Panc1 (cell line): ENCODE results near the gene NOTUM. TPM values are rescaled to one million over a fixed set of nuclear protein-coding genes. Genes with fewer than 3 reads are reported as not detected.

Experiments used
- ATAC-seq: fragments of 200-7000 bp; cut with Tn5 transposase; 2 replicates; pipeline ENCODE4 v1.9.1; 2020; ENCODE audit warnings: mild to moderate bottlenecking, moderate library complexity
- BruUV-seq: library from RNA; stranded (reverse); fragments of 400-500 nt; replicated peaks from 2 replicates; lab custom pipeline; 2021; lab: Mats Ljungman, UMichigan
- CTCF ChIA-PET: fragments of 300-600 bp; sonication (Branson Sonifier 250); formaldehyde crosslinking; loops from one replicate; lab custom pipeline; 2022; ENCODE audit warnings: antibody characterized with exemption; lab: Charles Lee
- POLR2A ChIA-PET: fragments of 300-600 bp; sonication (Branson Sonifier 250); formaldehyde crosslinking; loops from one replicate; lab custom pipeline; 2022; ENCODE audit warnings: antibody characterized with exemption; lab: Charles Lee
- DNase-seq: peaks from one replicate; pipeline ENCODE4 v3.0.0-alpha.2; 2010; ENCODE audit warnings: low read depth, low spot score
- H3K27ac ChIP-seq: 2 replicates; pipeline ENCODE4 v1.5.1; 2011; ENCODE audit warnings: mild to moderate bottlenecking, low read length, inconsistent platforms
- H3K27me3 ChIP-seq: fragments of 200-500 bp; sonication (Bioruptor generic); 2 replicates; pipeline ENCODE4 v1.6.0; 2014; ENCODE audit warnings: low read length, inconsistent platforms; ENCODE audit not compliant: control insufficient read depth, insufficient read depth
- H3K36me3 ChIP-seq: fragments of 200-500 bp; sonication (Bioruptor generic); 2 replicates; pipeline ENCODE4 v1.5.1; 2014; ENCODE audit warnings: inconsistent platforms, mild to moderate bottlenecking, low read length, moderate library complexity; ENCODE audit not compliant: control insufficient read depth, insufficient read depth
- H3K4me1 ChIP-seq: 2 replicates; pipeline ENCODE4 v1.5.1; 2011; ENCODE audit warnings: inconsistent platforms, mild to moderate bottlenecking, low read length, moderate library complexity; ENCODE audit not compliant: control insufficient read depth, insufficient read depth
- H3K4me3 ChIP-seq, 2 experiments: 2 replicates each; pipeline ENCODE4 v1.5.1; 2011 to 2012; ENCODE audit warnings: low read depth in 2 of 2, low read length in 2 of 2, mild to moderate bottlenecking in 2 of 2, inconsistent platforms in 1 of 2, moderate library complexity in 1 of 2
- H3K9me3 ChIP-seq: fragments of 200-500 bp; sonication (Bioruptor generic); 2 replicates; pipeline ENCODE4 v1.5.1; 2014; ENCODE audit warnings: low read depth, mild to moderate bottlenecking, inconsistent platforms, low read length, moderate library complexity; ENCODE audit not compliant: control insufficient read depth, insufficient read depth
- POLR2AphosphoS5 ChIP-seq: IDR thresholded peaks from 2 replicates; pipeline ENCODE4 v1.6.1; 2012; ENCODE audit warnings: mild to moderate bottlenecking, low read depth, low read length, moderate library complexity
- SIN3A ChIP-seq: IDR thresholded peaks from 2 replicates; pipeline ENCODE4 v1.6.1; 2012; ENCODE audit warnings: low read depth, mild to moderate bottlenecking, low read length, moderate library complexity, borderline replicate concordance; ENCODE audit not compliant: insufficient read depth
- TCF7L2 ChIP-seq: IDR thresholded peaks from 2 replicates; pipeline ENCODE4 v1.6.1; 2011; ENCODE audit warnings: mild to moderate bottlenecking, low read depth, low read length, inconsistent platforms
- in situ Hi-C: cut with HindIII; loops from 2 replicates; pipeline ENCODE4 v1.10.0; 2016; ENCODE audit warnings: low sequenced_read_pairs, low pct_unique_long_range_greater_than_20kb
- intact Hi-C: fragments of 100-400 bp; cut with micrococcal nuclease; formaldehyde crosslinking; loops from one replicate; pipeline ENCODE4 v1.10.0; 2022; ENCODE audit not compliant: unreplicated experiment
- total RNA-seq: library from RNA; stranded (reverse); gene quantifications from one replicate; pipeline ENCODE4 v1.2.1, GENCODE V29; 2021; ENCODE audit not compliant: unreplicated experiment
- TF ChIP-seq, protein P1 (sequence below): fragments of 450-650 bp; IDR thresholded peaks from 2 replicates; pipeline ENCODE4 v1.5.1; 2017; ENCODE audit warnings: mild to moderate bottlenecking
- TF ChIP-seq, protein P2 (sequence below), 2 experiments: IDR thresholded peaks; 2 replicates each; pipeline ENCODE4 v1.6.1; 2011 to 2012; ENCODE audit warnings: low read depth in 2 of 2, control low read depth in 1 of 2, low read length in 1 of 2, mild to moderate bottlenecking in 1 of 2, moderate library complexity in 1 of 2; ENCODE audit not compliant: insufficient read depth in 1 of 2

The NOTUM gene
- total RNA-seq, 1 experiment from 2014 or later, result 2.0 TPM

DNA sequence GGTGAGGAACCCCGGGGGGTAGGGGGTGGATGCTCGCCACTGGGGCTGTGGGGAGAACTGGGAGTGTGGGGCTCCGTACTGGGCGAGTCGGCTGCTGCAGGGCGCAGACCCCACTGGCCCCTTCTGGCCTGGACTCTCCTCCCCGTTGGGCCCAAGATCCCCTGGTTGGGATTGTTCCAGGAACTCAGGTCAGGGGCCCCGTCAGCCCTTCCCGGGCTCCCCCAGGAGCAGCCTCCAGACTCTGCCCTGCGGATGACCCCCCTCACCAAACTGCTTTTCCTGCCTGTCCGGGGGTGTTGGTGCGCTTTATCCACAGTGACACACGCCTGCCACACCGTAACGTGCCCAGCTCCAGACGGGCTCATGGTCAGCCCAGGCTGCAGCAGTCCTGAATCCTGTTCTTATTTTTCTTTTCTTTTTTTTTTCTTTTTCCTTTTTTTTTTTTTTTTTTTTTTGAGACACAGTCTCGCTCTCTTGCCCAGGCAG lies 40.6 kb upstream of the NOTUM start:
- no TSS peak for BruUV-seq
- TF ChIP-seq, protein P1, sequence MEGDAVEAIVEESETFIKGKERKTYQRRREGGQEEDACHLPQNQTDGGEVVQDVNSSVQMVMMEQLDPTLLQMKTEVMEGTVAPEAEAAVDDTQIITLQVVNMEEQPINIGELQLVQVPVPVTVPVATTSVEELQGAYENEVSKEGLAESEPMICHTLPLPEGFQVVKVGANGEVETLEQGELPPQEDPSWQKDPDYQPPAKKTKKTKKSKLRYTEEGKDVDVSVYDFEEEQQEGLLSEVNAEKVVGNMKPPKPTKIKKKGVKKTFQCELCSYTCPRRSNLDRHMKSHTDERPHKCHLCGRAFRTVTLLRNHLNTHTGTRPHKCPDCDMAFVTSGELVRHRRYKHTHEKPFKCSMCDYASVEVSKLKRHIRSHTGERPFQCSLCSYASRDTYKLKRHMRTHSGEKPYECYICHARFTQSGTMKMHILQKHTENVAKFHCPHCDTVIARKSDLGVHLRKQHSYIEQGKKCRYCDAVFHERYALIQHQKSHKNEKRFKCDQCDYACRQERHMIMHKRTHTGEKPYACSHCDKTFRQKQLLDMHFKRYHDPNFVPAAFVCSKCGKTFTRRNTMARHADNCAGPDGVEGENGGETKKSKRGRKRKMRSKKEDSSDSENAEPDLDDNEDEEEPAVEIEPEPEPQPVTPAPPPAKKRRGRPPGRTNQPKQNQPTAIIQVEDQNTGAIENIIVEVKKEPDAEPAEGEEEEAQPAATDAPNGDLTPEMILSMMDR, result no peak
- TF ChIP-seq SIN3A, result no peak
- TF ChIP-seq TCF7L2, result no peak
- TF ChIP-seq, protein P2, sequence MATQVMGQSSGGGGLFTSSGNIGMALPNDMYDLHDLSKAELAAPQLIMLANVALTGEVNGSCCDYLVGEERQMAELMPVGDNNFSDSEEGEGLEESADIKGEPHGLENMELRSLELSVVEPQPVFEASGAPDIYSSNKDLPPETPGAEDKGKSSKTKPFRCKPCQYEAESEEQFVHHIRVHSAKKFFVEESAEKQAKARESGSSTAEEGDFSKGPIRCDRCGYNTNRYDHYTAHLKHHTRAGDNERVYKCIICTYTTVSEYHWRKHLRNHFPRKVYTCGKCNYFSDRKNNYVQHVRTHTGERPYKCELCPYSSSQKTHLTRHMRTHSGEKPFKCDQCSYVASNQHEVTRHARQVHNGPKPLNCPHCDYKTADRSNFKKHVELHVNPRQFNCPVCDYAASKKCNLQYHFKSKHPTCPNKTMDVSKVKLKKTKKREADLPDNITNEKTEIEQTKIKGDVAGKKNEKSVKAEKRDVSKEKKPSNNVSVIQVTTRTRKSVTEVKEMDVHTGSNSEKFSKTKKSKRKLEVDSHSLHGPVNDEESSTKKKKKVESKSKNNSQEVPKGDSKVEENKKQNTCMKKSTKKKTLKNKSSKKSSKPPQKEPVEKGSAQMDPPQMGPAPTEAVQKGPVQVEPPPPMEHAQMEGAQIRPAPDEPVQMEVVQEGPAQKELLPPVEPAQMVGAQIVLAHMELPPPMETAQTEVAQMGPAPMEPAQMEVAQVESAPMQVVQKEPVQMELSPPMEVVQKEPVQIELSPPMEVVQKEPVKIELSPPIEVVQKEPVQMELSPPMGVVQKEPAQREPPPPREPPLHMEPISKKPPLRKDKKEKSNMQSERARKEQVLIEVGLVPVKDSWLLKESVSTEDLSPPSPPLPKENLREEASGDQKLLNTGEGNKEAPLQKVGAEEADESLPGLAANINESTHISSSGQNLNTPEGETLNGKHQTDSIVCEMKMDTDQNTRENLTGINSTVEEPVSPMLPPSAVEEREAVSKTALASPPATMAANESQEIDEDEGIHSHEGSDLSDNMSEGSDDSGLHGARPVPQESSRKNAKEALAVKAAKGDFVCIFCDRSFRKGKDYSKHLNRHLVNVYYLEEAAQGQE (IDR thresholded peaks at IDR 0.05; ENCODE audit: insufficient read depth in 1 of 2, low read depth in 2 of 2, low read length in 1 of 2), result no peak
- TF ChIP-seq POLR2AphosphoS5, result no peak
- DNase-seq (no peak), ATAC-seq (no peak)
- Histone ChIP-seq H3K27ac (no peak overlapping the region), H3K36me3 (no peaks in the 10 kb centered on the region), H3K27me3 (no peaks in the 10 kb centered on the region), H3K4me3 (no peak overlapping the region), H3K4me1 (peaks cover 42% of the 10 kb centered on the region), H3K9me3 (no peaks in the 10 kb centered on the region)
- CTCF ChIA-PET, result no interaction called here
- intact Hi-C loops (no loop called here), in situ Hi-C loops (no loop called here)
- POLR2A ChIA-PET, result no interaction called here

DNA sequence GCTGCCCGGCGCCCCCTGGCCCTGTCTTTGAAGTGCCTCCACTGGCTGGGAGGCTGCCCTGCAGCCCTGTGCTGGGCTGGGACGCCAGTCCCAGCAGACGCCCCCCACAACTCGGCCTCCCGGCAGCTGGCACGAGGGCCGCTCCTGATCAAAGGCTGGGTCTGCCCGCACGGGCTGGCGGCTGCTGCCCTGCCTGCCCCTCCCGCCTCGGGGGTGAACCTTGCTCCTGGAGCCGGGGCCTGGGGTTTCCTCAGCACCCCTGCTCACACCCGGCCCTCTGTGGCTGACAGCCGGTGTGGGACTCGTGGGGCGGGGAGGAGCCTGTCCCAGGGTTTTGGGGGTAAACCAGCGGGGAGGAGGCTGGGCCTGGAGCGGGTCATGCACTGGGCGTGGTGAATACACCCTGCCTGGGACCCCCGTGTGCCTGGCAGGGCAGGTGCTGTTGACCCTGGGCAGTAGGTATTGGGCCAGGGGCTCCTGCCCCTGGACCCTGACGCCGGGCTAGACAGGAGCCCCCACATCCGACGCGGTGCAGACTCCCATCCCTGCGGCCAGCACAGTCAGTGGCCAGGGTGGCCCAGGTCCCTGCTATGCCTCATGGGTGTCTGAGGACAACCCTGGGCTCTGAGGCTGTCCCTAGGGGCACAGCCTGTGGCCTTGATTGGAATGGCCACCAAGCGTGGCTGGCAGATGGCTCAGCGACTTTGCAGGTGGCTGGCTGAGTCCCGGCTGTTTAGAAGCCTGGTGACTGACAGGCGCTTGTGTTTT lies 40.0 kb upstream of the NOTUM start:
- intact Hi-C loops, result no loop called here
- Histone ChIP-seq H3K27me3 (no peaks in the 10 kb centered on the region), H3K27ac (no peak overlapping the region), H3K4me3 (no peak overlapping the region), H3K9me3 (no peaks in the 10 kb centered on the region), H3K36me3 (no peaks in the 10 kb centered on the region), H3K4me1 (peaks cover 36% of the 10 kb centered on the region)
- TF ChIP-seq, protein P1, result no peak
- TF ChIP-seq SIN3A (no peak), TCF7L2 (no peak), POLR2AphosphoS5 (no peak)
- TF ChIP-seq, protein P2 (IDR thresholded peaks at IDR 0.05; ENCODE audit: insufficient read depth in 1 of 2, low read depth in 2 of 2, low read length in 1 of 2), result no peak
- ChIA-PET CTCF (no interaction called here), POLR2A (no interaction called here)
- in situ Hi-C loops, result no loop called here
- no peak for DNase-seq
- no TSS peak for BruUV-seq
- ATAC-seq, result no peak
